ENCODE measurements around the gene CACNA1D. TPM values are rescaled to one million over a fixed set of nuclear protein-coding genes. Genes with fewer than 3 reads are reported as not detected.

The CACNA1D gene
- total and polyA plus RNA-seq, 2 experiments from 2014 or later: 5.2 to 27.8 TPM

GRCh38 chr3:53513556-53514190, 19.3 kb downstream of the CACNA1D start:
- H3K4me2 ChIP-seq: no peak overlapping the region
- H3K27ac ChIP-seq: no peak overlapping the region
- no peaks in the 10 kb centered on the region for H3K9me2 ChIP-seq (replicated peaks; ENCODE audit: insufficient read depth)
- H3K79me2 ChIP-seq: no peaks in the 10 kb centered on the region
- peaks cover 13% of the 10 kb centered on the region for H3K4me1 ChIP-seq (ENCODE audit: insufficient read depth)
- no peaks in the 10 kb centered on the region for H3K27me3 ChIP-seq
- H2AFZ ChIP-seq: no peak overlapping the region
- H3K4me3 ChIP-seq: no peak overlapping the region
- no peak for DNase-seq (ENCODE audit: low spot score)
- no peaks in the 10 kb centered on the region for H3K9me3 ChIP-seq (ENCODE audit: low read depth)
- 90% methylated on average over 7 of the region's 7 CpGs for WGBS (ENCODE audit: low lambda C conversion rate, missing lambda C conversion rate)
- no peaks in the 10 kb centered on the region for H4K20me1 ChIP-seq (ENCODE audit: insufficient read depth, poor library complexity, severe bottlenecking)
- TF ChIP-seq, protein P1, sequence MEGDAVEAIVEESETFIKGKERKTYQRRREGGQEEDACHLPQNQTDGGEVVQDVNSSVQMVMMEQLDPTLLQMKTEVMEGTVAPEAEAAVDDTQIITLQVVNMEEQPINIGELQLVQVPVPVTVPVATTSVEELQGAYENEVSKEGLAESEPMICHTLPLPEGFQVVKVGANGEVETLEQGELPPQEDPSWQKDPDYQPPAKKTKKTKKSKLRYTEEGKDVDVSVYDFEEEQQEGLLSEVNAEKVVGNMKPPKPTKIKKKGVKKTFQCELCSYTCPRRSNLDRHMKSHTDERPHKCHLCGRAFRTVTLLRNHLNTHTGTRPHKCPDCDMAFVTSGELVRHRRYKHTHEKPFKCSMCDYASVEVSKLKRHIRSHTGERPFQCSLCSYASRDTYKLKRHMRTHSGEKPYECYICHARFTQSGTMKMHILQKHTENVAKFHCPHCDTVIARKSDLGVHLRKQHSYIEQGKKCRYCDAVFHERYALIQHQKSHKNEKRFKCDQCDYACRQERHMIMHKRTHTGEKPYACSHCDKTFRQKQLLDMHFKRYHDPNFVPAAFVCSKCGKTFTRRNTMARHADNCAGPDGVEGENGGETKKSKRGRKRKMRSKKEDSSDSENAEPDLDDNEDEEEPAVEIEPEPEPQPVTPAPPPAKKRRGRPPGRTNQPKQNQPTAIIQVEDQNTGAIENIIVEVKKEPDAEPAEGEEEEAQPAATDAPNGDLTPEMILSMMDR (IDR thresholded peaks at IDR 0.05; ENCODE audit: poor library complexity): peak; percentile 23
- TF ChIP-seq EZH2phosphoT487 (IDR thresholded peaks at IDR 0.05; ENCODE audit: low read depth, severe bottlenecking, unreplicated experiment) (no peak), EZH2 (IDR thresholded peaks at IDR 0.05; ENCODE audit: borderline replicate concordance) (no peak)
- H3K36me3 ChIP-seq (replicated peaks; ENCODE audit: insufficient read depth, low read depth): no peaks in the 10 kb centered on the region

GRCh38 chr3:53516339-53516738, 21.9 kb downstream of the CACNA1D start:
- 80% methylated on average over 5 of the region's 5 CpGs for WGBS (ENCODE audit: low lambda C conversion rate, missing lambda C conversion rate)
- Histone ChIP-seq H3K9me3 (ENCODE audit: low read depth) (no peaks in the 10 kb centered on the region), H3K79me2 (no peaks in the 10 kb centered on the region), H3K4me3 (no peak overlapping the region), H3K4me1 (ENCODE audit: insufficient read depth) (peaks cover 18% of the 10 kb centered on the region), H3K27me3 (no peaks in the 10 kb centered on the region), H2AFZ (no peak overlapping the region), H4K20me1 (ENCODE audit: insufficient read depth, poor library complexity, severe bottlenecking) (no peaks in the 10 kb centered on the region), H3K27ac (no peak overlapping the region), H3K36me3 (replicated peaks; ENCODE audit: insufficient read depth, low read depth) (no peaks in the 10 kb centered on the region), H3K4me2 (no peak overlapping the region), H3K9me2 (replicated peaks; ENCODE audit: insufficient read depth) (no peaks in the 10 kb centered on the region)
- no peak for TF ChIP-seq EZH2 (IDR thresholded peaks at IDR 0.05; ENCODE audit: borderline replicate concordance)
- TF ChIP-seq, protein P1 (IDR thresholded peaks at IDR 0.05; ENCODE audit: poor library complexity): no peak
- no peak for TF ChIP-seq EZH2phosphoT487 (IDR thresholded peaks at IDR 0.05; ENCODE audit: low read depth, severe bottlenecking, unreplicated experiment)
- DNase-seq (ENCODE audit: low spot score): no peak

DNA sequence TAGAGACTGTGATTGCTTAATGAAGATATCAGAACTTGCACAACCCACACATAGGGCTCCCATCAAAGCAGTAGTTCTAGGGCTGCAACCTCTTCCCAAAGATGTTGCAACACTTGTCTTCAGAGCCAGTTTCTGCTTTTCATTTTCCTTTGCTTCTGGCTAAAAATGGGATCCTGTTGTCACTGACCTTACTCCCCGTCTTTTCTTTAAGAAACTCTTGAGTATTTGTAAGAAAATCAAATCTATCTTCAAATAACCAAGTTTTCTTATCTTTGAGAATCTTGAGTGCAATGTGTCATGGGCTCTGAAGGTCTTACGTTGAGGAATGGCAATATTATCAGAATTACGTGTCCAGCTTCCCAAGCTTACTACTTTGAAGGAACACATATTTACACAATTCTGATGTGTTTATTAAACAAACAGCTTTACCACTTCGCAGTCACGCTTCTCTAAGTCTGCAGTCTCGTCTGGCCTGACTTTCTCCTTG, 24.1 kb downstream of the CACNA1D start:
- no peaks in the 10 kb centered on the region for H3K36me3 ChIP-seq (replicated peaks; ENCODE audit: insufficient read depth, low read depth)
- H2AFZ ChIP-seq: no peak overlapping the region
- H3K9me2 ChIP-seq (replicated peaks; ENCODE audit: insufficient read depth): no peaks in the 10 kb centered on the region
- no peaks in the 10 kb centered on the region for H4K20me1 ChIP-seq (ENCODE audit: insufficient read depth, poor library complexity, severe bottlenecking)
- H3K27ac ChIP-seq: peak overlapping the region; percentile 87
- H3K4me1 ChIP-seq (ENCODE audit: insufficient read depth): peaks cover 18% of the 10 kb centered on the region
- 35% methylated on average over 6 of the region's 6 CpGs for WGBS (ENCODE audit: low lambda C conversion rate, missing lambda C conversion rate)
- no peaks in the 10 kb centered on the region for H3K79me2 ChIP-seq
- peak overlapping the region; percentile 65 for H3K4me2 ChIP-seq
- no peak overlapping the region for H3K4me3 ChIP-seq
- peak; percentile 26 for DNase-seq (ENCODE audit: low spot score)
- H3K27me3 ChIP-seq: no peaks in the 10 kb centered on the region
- no peaks in the 10 kb centered on the region for H3K9me3 ChIP-seq (ENCODE audit: low read depth)
- no peak for TF ChIP-seq EZH2phosphoT487 (IDR thresholded peaks at IDR 0.05; ENCODE audit: low read depth, severe bottlenecking, unreplicated experiment)
- no peak for TF ChIP-seq EZH2 (IDR thresholded peaks at IDR 0.05; ENCODE audit: borderline replicate concordance)
- TF ChIP-seq, protein P1 (IDR thresholded peaks at IDR 0.05; ENCODE audit: poor library complexity): no peak
